Motor neuron (in vitro differentiated cells): ENCODE results near the gene RAB7A. TPM values are rescaled to one million over a fixed set of nuclear protein-coding genes. Genes with fewer than 3 reads are reported as not detected.
"Not testable (repeated sequence)": the region's sequence is repeated elsewhere in the genome, so short reads cannot be mapped to it uniquely, and the experiment has no call there.

ENCODE experiments used
- ATAC-seq, 8 experiments: fragments of 200-7000 bp; cut with Tn5 transposase; replicated peaks in 6 of 8; 2 replicates each; pipeline ENCODE4 v1.8.0; 2021; ENCODE audit warnings: mild to moderate bottlenecking in 8 of 8, moderate library complexity in 8 of 8
- H3K27ac ChIP-seq, 2 donors: fragments of 250-450 bp; sonication (Bioruptor Pico); 2 replicates each; pipeline ENCODE4 v1.9.0; 2021; ENCODE audit warnings: antibody characterized with exemption in 2 of 2, mild to moderate bottlenecking in 2 of 2, moderate library complexity in 1 of 2
- H3K4me1 ChIP-seq, 2 donors: fragments of 250-450 bp; sonication (Bioruptor Pico); replicated peaks in 1 of 2; 2 replicates each; pipeline ENCODE4 v1.6.1; 2021; ENCODE audit warnings: antibody characterized with exemption in 2 of 2, mild to moderate bottlenecking in 2 of 2, moderate library complexity in 1 of 2
- H3K4me3 ChIP-seq, 5 donors: fragments of 250-450 bp; sonication (Bioruptor Pico); 2 replicates each; pipeline ENCODE4 v1.9.0; 2021; ENCODE audit warnings: antibody characterized with exemption in 5 of 5, mild to moderate bottlenecking in 5 of 5, moderate library complexity in 4 of 5
- WGBS, 10 experiments: fragments of 450-650 bp; shearing (Covaris generic); methylation state at CpG; one replicate each; pipeline ENCODE4 v1.0.0; 2022; 5-methylcytosine and 5-hydroxymethylcytosine counted together
- in situ Hi-C, 9 experiments: fragments of 400-800 bp; cut with MboI; loops; one replicate each; pipeline ENCODE4 v1.15.0; 2021; ENCODE audit warnings: low sequenced_read_pairs in 9 of 9, low pct_unique_long_range_greater_than_20kb in 2 of 9; ENCODE audit not compliant: unreplicated experiment in 9 of 9
- total RNA-seq, 8 experiments: library from RNA; unstranded; fragments of 300-600 nt; gene quantifications; 2 replicates each; pipeline versions ENCODE4 v1.2.3 to v1.2.4, GENCODE V29; 2022

The RAB7A gene
- total RNA-seq, 8 experiments from 2014 or later = 33.4 to 133 (median 65.4) TPM

- H3K4me3 ChIP-seq = no peak overlapping the region
- WGBS, 10 experiments = 67 to 100% (median 100%) methylated on average over 1 to 3 of the region's 3 CpGs; no CpG with 5 or more reads in 1 of the 10 experiments
- H3K27ac ChIP-seq = no peak overlapping the region
- H3K4me1 ChIP-seq = no peaks in the 10 kb centered on the region
- in situ Hi-C loops = no loop called here
- peak in 1 of 8 experiments; percentile 30 for ATAC-seq
These were observed 19.8 kb downstream of the RAB7A start for GRCh38 chr3:128745742-128746141.

- in situ Hi-C loops = no loop called here
- WGBS, 10 experiments = 92 to 100% (median 100%) methylated on average over 1 to 2 of the region's 2 CpGs; no CpG with 5 or more reads in 6 of the 10 experiments
- no peaks in the 10 kb centered on the region for H3K4me1 ChIP-seq
- no peak overlapping the region for H3K4me3 ChIP-seq
- no peak for ATAC-seq
- H3K27ac ChIP-seq = no peak overlapping the region
These were observed 20.9 kb downstream of the RAB7A start for GRCh38 chr3:128746881-128747280.

- Histone ChIP-seq H3K27ac (no peak overlapping the region), H3K4me3 (no peak overlapping the region), H3K4me1 (no peaks in the 10 kb centered on the region)
- in situ Hi-C loops = no loop called here
- ATAC-seq = no peak
- 83 to 100% (median 100%) methylated on average over 1 to 4 of the region's 4 CpGs; no CpG with 5 or more reads in 5 of the 10 experiments for WGBS, 10 experiments
These were observed 22.6 kb downstream of the RAB7A start for GRCh38 chr3:128748557-128748956.

DNA sequence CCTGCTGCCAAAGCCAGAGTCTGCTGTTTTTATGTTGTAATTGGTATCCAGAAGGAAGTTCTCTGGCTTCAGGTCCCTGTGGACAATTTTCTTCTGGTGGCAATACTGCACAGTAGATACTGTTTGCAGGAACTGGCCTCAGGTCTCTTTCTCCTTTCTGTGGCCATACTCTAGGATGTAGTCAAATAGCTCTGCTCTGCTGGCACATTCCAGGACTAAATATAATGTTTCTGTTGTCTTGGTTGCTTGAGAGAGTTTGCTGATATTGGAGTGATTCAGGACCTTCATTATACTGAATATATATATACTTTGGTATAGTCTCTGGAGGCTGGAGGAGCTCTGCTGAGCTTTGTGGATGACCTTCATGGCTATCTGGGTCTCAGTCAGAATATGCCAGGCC lies 23.1 kb downstream of the RAB7A start:
- no peak overlapping the region for H3K27ac ChIP-seq
- no peak overlapping the region for H3K4me3 ChIP-seq
- in situ Hi-C loops = no loop called here
- ATAC-seq = no peak
- H3K4me1 ChIP-seq = no peaks in the 10 kb centered on the region

- WGBS, 10 experiments = 67 to 100% (median 95%) methylated on average over 1 to 5 of the region's 5 CpGs; no CpG with 5 or more reads in 3 of the 10 experiments
- H3K4me1 ChIP-seq, H3K27ac ChIP-seq, ATAC-seq, H3K4me3 ChIP-seq, in situ Hi-C loops: not testable (repeated sequence)
These were observed 23.6 kb downstream of the RAB7A start for GRCh38 chr3:128749561-128749960.

GRCh38 chr3:128753715-128754114 lies 27.7 kb downstream of the RAB7A start:
- 57 to 100% (median 100%) methylated on average over 1 of the region's 1 CpG; no CpG with 5 or more reads in 1 of the 10 experiments for WGBS, 10 experiments

GRCh38 chr3:128760042-128760441 lies 34.1 kb downstream of the RAB7A start:
- in situ Hi-C loops = no loop called here
- Histone ChIP-seq H3K4me3 (no peak overlapping the region), H3K4me1 (no peaks in the 10 kb centered on the region), H3K27ac (no peak overlapping the region)
- 83 to 100% (median 97%) methylated on average over 1 to 4 of the region's 5 CpGs; no CpG with 5 or more reads in 4 of the 10 experiments for whole genome bisulfite sequencing, 10 experiments
- no peak for ATAC-seq

More at GRCh38 chr3:128753715-128754114, 27.7 kb downstream of the RAB7A start:
- in situ Hi-C loops = no loop called here
- no peak for ATAC-seq
- Histone ChIP-seq H3K27ac (no peak overlapping the region), H3K4me3 (no peak overlapping the region), H3K4me1 (no peaks in the 10 kb centered on the region)

DNA sequence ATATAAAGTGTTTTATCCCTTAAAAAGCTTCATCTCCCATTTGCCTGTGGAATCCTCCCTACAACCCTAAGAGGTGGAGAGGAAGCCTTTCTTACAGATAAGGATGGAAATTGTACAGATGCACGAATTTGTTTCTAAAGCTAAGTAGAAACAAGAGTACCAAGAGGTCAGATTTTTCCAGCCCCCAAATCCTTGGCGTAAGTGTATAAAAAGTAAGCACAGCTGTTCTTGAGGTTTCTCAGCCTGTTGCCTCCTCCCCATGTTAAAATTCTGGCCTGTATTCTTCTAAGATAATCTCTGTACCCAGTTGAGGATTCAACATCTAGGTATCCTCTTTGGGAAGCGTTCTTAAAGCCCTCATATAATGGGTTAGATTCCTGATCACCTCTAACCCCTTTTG lies 34.9 kb downstream of the RAB7A start:
- ATAC-seq = no peak
- in situ Hi-C loops = no loop called here

DNA sequence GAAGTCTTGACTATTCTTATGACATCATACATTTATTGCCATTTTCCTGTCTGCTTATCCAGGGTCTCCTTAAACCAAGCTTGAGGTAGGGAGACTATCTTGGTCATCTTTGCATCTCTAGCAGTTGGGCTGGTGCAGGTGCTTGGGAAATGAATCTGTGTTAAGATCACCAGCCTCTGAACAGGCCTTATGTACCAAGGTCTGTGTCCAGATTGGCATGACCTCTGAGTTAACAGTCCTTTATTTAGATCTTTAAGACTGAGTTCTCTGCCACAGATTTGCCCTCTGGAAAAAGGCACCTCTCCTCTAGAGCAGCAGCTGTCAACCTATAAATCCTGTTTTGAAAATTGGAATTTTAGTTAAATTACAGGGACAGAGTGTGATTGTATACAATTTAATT lies 35.4 kb downstream of the RAB7A start:
- Histone ChIP-seq H3K27ac (no peak overlapping the region), H3K4me3 (no peak overlapping the region), H3K4me1 (no peaks in the 10 kb centered on the region)
- in situ Hi-C loops = no loop called here
- peak in 1 of 8 experiments; percentile 39 for ATAC-seq

More for the DNA sequence above, 34.9 kb downstream of the RAB7A start:
- Histone ChIP-seq H3K4me1 (no peaks in the 10 kb centered on the region), H3K27ac (no peak overlapping the region), H3K4me3 (no peak overlapping the region)
- 75 to 100% (median 100%) methylated on average over 1 to 3 of the region's 3 CpGs; no CpG with 5 or more reads in 1 of the 10 experiments for WGBS, 10 experiments

GRCh38 chr3:128763967-128764366 lies 38.0 kb downstream of the RAB7A start:
- no peak overlapping the region for H3K27ac ChIP-seq
- WGBS, 10 experiments = 84 to 100% (median 98%) methylated on average over 1 to 5 of the region's 5 CpGs; no CpG with 5 or more reads in 2 of the 10 experiments
- no peak overlapping the region for H3K4me3 ChIP-seq
- peaks cover 0 to 3% of the 10 kb centered on the region in 2 donors for H3K4me1 ChIP-seq
- ATAC-seq = no peak
- in situ Hi-C loops = no loop called here

- in situ Hi-C loops = no loop called here
- H3K4me1 ChIP-seq = peaks cover 0 to 3% of the 10 kb centered on the region in 2 donors
- 92 to 100% (median 100%) methylated on average over 2 to 9 of the region's 30 CpGs; no CpG with 5 or more reads in 5 of the 10 experiments for WGBS, 10 experiments
- ATAC-seq = no peak
- no peak overlapping the region for H3K27ac ChIP-seq
- H3K4me3 ChIP-seq = no peak overlapping the region
These were observed 38.9 kb downstream of the RAB7A start for GRCh38 chr3:128764863-128765262.

DNA sequence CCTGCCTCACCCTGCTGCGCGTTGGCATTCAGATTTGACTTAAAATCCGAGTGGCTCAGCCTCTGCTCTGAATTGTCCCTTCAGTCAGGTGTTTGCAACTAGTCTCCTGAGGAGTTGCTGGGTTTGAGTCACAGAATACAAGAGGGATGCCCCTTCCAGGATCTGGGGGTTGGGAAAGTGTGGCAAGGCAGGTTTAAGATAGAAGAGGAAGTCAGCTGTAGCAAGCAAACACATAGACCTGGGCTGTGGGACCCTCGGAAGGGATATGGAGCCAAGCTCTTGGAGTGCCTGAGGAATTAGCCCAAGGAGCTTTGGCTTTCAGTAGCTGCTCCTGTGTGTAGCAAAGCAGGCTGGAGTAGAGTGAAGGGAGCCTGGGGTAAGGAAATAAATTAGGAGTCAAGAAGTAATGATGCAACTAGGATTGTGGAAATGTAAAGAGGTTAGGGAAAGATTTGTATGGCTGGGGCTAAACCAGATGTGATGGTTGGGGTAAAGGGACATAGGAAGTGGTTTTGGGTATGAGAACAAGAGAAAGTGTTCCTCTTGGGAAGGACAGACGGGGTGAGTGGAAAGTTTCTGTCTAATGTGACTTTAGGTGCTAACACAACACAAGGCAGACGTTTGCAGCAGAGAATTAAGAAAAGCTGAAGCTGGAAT lies 41.2 kb downstream of the RAB7A start:
- peak in 1 of 8 experiments; percentile 22 for ATAC-seq
- H3K4me3 ChIP-seq = no peak overlapping the region
- 37 to 100% (median 78%) methylated on average over 1 to 6 of the region's 6 CpGs; no CpG with 5 or more reads in 2 of the 10 experiments for WGBS, 10 experiments
- in situ Hi-C loops = no loop called here
- peaks cover 0 to 3% of the 10 kb centered on the region in 2 donors for H3K4me1 ChIP-seq
- no peak overlapping the region for H3K27ac ChIP-seq

GRCh38 chr3:128768471-128768870 lies 42.5 kb downstream of the RAB7A start:
- 63 to 100% (median 87%) methylated on average over 1 to 5 of the region's 5 CpGs; no CpG with 5 or more reads in 1 of the 10 experiments for WGBS, 10 experiments
- Histone ChIP-seq H3K4me3 (no peak overlapping the region), H3K4me1 (peaks cover 0 to 3% of the 10 kb centered on the region in 2 donors), H3K27ac (no peak overlapping the region)
- ATAC-seq = peak in 1 of 8 experiments; percentile 31
- in situ Hi-C loops = no loop called here

- H3K4me3 ChIP-seq = no peak overlapping the region
These were observed 44.4 kb downstream of the RAB7A start for GRCh38 chr3:128770387-128770786.

More at GRCh38 chr3:128770387-128770786, 44.4 kb downstream of the RAB7A start:
- in situ Hi-C loops = no loop called here
- ATAC-seq = no peak
- Histone ChIP-seq H3K4me1 (peaks cover 0 to 3% of the 10 kb centered on the region in 2 donors), H3K27ac (no peak overlapping the region)
- 60 to 100% (median 95%) methylated on average over 1 to 4 of the region's 4 CpGs; no CpG with 5 or more reads in 1 of the 10 experiments for whole genome bisulfite sequencing, 10 experiments
